Thymus (tissue), 11 donors: ENCODE results near the gene SLC29A4. TPM values are rescaled to one million over a fixed set of nuclear protein-coding genes. Genes with fewer than 3 reads are reported as not detected.
"Not testable (repeated sequence)": the region's sequence is repeated elsewhere in the genome, so short reads cannot be mapped to it uniquely, and the experiment has no call there.

ENCODE experiments used
- DNase-seq, 9 donors: peaks; one replicate each; pipeline ENCODE4 v3.0.0-alpha.2; 2013; ENCODE audit warnings: low spot score in 9 of 9, low read depth in 6 of 9, missing footprints in 1 of 9
- H3K27ac ChIP-seq, 2 donors: one replicate each; pipeline ENCODE4 v1.5.1; 2013; ENCODE audit warnings: control low read depth in 1 of 2, low read depth in 1 of 2, low read length in 1 of 2, mild to moderate bottlenecking in 1 of 2, moderate library complexity in 1 of 2
- H3K27me3 ChIP-seq, 2 donors: one replicate each; pipeline ENCODE4 v1.5.1; 2013; ENCODE audit warnings: low read length in 1 of 2; ENCODE audit not compliant: control insufficient read depth in 2 of 2, insufficient read depth in 1 of 2
- H3K36me3 ChIP-seq, 2 donors: one replicate each; pipeline ENCODE4 v1.5.1; 2013; ENCODE audit warnings: low read length in 1 of 2, mild to moderate bottlenecking in 1 of 2, moderate library complexity in 1 of 2; ENCODE audit not compliant: control insufficient read depth in 2 of 2, insufficient read depth in 2 of 2
- H3K4me1 ChIP-seq, 2 donors: one replicate each; pipeline ENCODE4 v1.5.1; 2013; ENCODE audit warnings: low read length in 2 of 2; ENCODE audit not compliant: control insufficient read depth in 2 of 2, insufficient read depth in 2 of 2
- H3K4me3 ChIP-seq, 2 donors: one replicate each; pipeline ENCODE4 v1.5.1; 2013; ENCODE audit warnings: low read length in 2 of 2, control low read depth in 1 of 2, mild to moderate bottlenecking in 1 of 2
- H3K9me3 ChIP-seq, 2 donors: one replicate each; pipeline ENCODE4 v1.5.1; 2013; ENCODE audit warnings: low read length in 1 of 2, mild to moderate bottlenecking in 1 of 2; ENCODE audit not compliant: control insufficient read depth in 2 of 2, insufficient read depth in 1 of 2
- WGBS: extraction: QIAGEN DNeasy Blood & Tissue Kit; methylation state at CpG from one replicate; pipeline ENCODE4 v1.1.7; 2013; 5-methylcytosine and 5-hydroxymethylcytosine counted together
- polyA plus RNA-seq: library from polyadenylated mRNA; stranded (reverse); fragments of 200-250 nt; gene quantifications from one replicate; pipeline ENCODE4 v1.2.3, GENCODE V29; 2013
- total RNA-seq: library from RNA; stranded (reverse); fragments of 120-200 nt; gene quantifications from one replicate; pipeline ENCODE4 v1.2.4, GENCODE V29; 2013
- donor health status: healthy.

SLC29A4 gene
- total and polyA plus RNA-seq, 2 donors = 0.38 to 0.62 TPM

GRCh38 chr7:5281598-5282500 is 894 bp upstream of the SLC29A4 start:
- H3K4me3 ChIP-seq, H3K4me1 ChIP-seq, DNase-seq, H3K9me3 ChIP-seq, H3K36me3 ChIP-seq, H3K27ac ChIP-seq: not testable (repeated sequence)
- 60% methylated on average over 19 of the region's 19 CpGs for WGBS
- H3K27me3 ChIP-seq = peaks cover 15 to 61% of the 10 kb centered on the region in 2 donors

GRCh38 chr7:5283421-5284303 is 919 bp downstream of the SLC29A4 start:
- peaks cover 0 to 4% of the 10 kb centered on the region in 2 donors for H3K4me1 ChIP-seq
- H3K36me3 ChIP-seq = no peaks in the 10 kb centered on the region
- 17% methylated on average over 46 of the region's 46 CpGs for WGBS
- H3K4me3 ChIP-seq = peak overlapping the region in 1 of 2 donors; percentile 34
- no peak overlapping the region for H3K27ac ChIP-seq
- no peaks in the 10 kb centered on the region for H3K9me3 ChIP-seq
- DNase-seq = no peak
- H3K27me3 ChIP-seq = peaks cover 15 to 63% of the 10 kb centered on the region in 2 donors

GRCh38 chr7:5284304-5285281 is 1.9 kb downstream of the SLC29A4 start:
- no peak overlapping the region for H3K4me3 ChIP-seq
- no peak overlapping the region for H3K27ac ChIP-seq
- H3K4me1 ChIP-seq = peaks cover 0 to 4% of the 10 kb centered on the region in 2 donors
- peak in 1 of 9 donors; percentile 30 for DNase-seq
- WGBS = 65% methylated on average over 24 of the region's 24 CpGs
- H3K36me3 ChIP-seq = no peaks in the 10 kb centered on the region
- no peaks in the 10 kb centered on the region for H3K9me3 ChIP-seq
- H3K27me3 ChIP-seq = peaks cover 15 to 60% of the 10 kb centered on the region in 2 donors

- Histone ChIP-seq H3K9me3 (no peaks in the 10 kb centered on the region), H3K27ac (no peak overlapping the region), H3K4me1 (peaks cover 0 to 4% of the 10 kb centered on the region in 2 donors), H3K4me3 (no peak overlapping the region), H3K36me3 (no peaks in the 10 kb centered on the region), H3K27me3 (peaks cover 6 to 38% of the 10 kb centered on the region in 2 donors)
- WGBS = 89% methylated on average over 9 of the region's 9 CpGs
- no peak for DNase-seq
These were observed 4.2 kb downstream of the SLC29A4 start for GRCh38 chr7:5286933-5287332.

GRCh38 chr7:5287373-5287772 is 4.6 kb downstream of the SLC29A4 start:
- H3K9me3 ChIP-seq, DNase-seq, H3K36me3 ChIP-seq, H3K4me1 ChIP-seq, H3K4me3 ChIP-seq, H3K27ac ChIP-seq: not testable (repeated sequence)
- 88% methylated on average over 5 of the region's 5 CpGs for WGBS
- H3K27me3 ChIP-seq = peaks cover 6 to 34% of the 10 kb centered on the region in 2 donors

GRCh38 chr7:5287802-5288201 is 5.1 kb downstream of the SLC29A4 start:
- no peaks in the 10 kb centered on the region for H3K36me3 ChIP-seq
- H3K4me1 ChIP-seq = peaks cover 0 to 4% of the 10 kb centered on the region in 2 donors
- 96% methylated on average over 19 of the region's 19 CpGs for WGBS
- H3K27me3 ChIP-seq = peaks cover 6 to 32% of the 10 kb centered on the region in 2 donors
- no peak overlapping the region for H3K27ac ChIP-seq
- DNase-seq = no peak
- H3K4me3 ChIP-seq = no peak overlapping the region
- H3K9me3 ChIP-seq = no peaks in the 10 kb centered on the region

GRCh38 chr7:5288560-5288959 is 5.8 kb downstream of the SLC29A4 start:
- not testable (repeated sequence) for H3K9me3 ChIP-seq, H3K36me3 ChIP-seq, DNase-seq, H3K27ac ChIP-seq, H3K4me3 ChIP-seq, H3K4me1 ChIP-seq
- peaks cover 3 to 27% of the 10 kb centered on the region in 2 donors for H3K27me3 ChIP-seq
- WGBS = 94% methylated on average over 8 of the region's 8 CpGs

- WGBS = 94% methylated on average over 7 of the region's 7 CpGs
- DNase-seq = no peak
- no peak overlapping the region for H3K27ac ChIP-seq
- H3K27me3 ChIP-seq = peaks cover 0 to 19% of the 10 kb centered on the region in 2 donors
- H3K4me3 ChIP-seq = no peak overlapping the region
- H3K36me3 ChIP-seq = no peaks in the 10 kb centered on the region
- no peaks in the 10 kb centered on the region for H3K4me1 ChIP-seq
- peaks cover 0 to 2% of the 10 kb centered on the region in 2 donors for H3K9me3 ChIP-seq
These were observed 6.6 kb downstream of the SLC29A4 start for GRCh38 chr7:5289355-5289754.
